Lower leg skin (tissue), 4 donors: ENCODE results near the gene HLA-DMA. TPM values are rescaled to one million over a fixed set of nuclear protein-coding genes. Genes with fewer than 3 reads are reported as not detected.

Experiments used
- DNase-seq, 2 donors: peaks; one replicate each; pipeline ENCODE4 v3.0.0-alpha.2; 2019; ENCODE audit warnings: low spot score in 2 of 2
- H3K4me3 ChIP-seq: fragments of 200-600 bp; sonication (generic); 2 replicates; pipeline ENCODE4 v1.5.1; 2017; ENCODE audit warnings: mild to moderate bottlenecking, low read depth; ENCODE audit not compliant: poor library complexity, severe bottlenecking
- POLR2A ChIP-seq, 2 donors: fragments of 450-650 bp; IDR thresholded peaks; one replicate each; pipeline ENCODE4 v1.6.1; 2016 to 2017; ENCODE audit warnings: antibody characterized with exemption in 2 of 2, mild to moderate bottlenecking in 1 of 2, moderate library complexity in 1 of 2
- WGBS, 2 donors: methylation state at CpG; one replicate each; pipeline ENCODE4 v1.1.5; 2018; 5-methylcytosine and 5-hydroxymethylcytosine counted together
- intact Hi-C: fragments of 100-400 bp; cut with DNase I; formaldehyde crosslinking; loops from one replicate; pipeline ENCODE4 v1.15.0; 2023; ENCODE audit warnings: low total_unique reads
- total RNA-seq, 4 donors: library from RNA; depleted of rRNA; stranded (reverse); fragments of >200 nt; gene quantifications; one replicate each; pipeline ENCODE4 v1.1.0, GENCODE V29; 2016
- TF ChIP-seq, protein P1 (sequence below), 3 donors: fragments of 450-650 bp; IDR thresholded peaks; one replicate each; pipeline ENCODE4 v1.5.1; 2016; ENCODE audit warnings: antibody characterized with exemption in 3 of 3, mild to moderate bottlenecking in 3 of 3, moderate library complexity in 2 of 3

Gene HLA-DMA
- total RNA-seq, 4 donors from 2014 or later: 11.5 to 33.4 (median 22.4) TPM

DNA sequence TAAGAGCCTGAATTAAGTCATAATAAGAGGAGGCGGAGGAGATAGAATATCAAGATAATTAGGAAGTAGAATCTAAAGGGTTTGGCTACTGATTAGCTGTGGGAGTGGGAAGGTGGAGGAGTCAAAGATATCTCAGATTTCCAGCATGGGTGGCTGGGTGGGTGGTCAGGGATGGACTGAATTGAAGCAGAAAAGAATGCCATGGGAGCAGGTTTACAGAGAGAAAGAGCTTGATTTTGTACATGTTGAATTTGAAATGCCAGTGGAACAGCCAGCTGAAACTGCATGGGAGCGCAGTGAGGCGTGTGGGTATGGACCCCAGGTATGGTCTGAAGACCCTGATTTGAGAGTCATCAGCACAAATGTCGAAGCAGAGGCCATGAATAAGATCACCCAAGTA lies 1.4 kb upstream of the HLA-DMA start:
- WGBS, 2 donors: 77 to 89% methylated on average over 4 of the region's 4 CpGs
- TF ChIP-seq, protein P1, sequence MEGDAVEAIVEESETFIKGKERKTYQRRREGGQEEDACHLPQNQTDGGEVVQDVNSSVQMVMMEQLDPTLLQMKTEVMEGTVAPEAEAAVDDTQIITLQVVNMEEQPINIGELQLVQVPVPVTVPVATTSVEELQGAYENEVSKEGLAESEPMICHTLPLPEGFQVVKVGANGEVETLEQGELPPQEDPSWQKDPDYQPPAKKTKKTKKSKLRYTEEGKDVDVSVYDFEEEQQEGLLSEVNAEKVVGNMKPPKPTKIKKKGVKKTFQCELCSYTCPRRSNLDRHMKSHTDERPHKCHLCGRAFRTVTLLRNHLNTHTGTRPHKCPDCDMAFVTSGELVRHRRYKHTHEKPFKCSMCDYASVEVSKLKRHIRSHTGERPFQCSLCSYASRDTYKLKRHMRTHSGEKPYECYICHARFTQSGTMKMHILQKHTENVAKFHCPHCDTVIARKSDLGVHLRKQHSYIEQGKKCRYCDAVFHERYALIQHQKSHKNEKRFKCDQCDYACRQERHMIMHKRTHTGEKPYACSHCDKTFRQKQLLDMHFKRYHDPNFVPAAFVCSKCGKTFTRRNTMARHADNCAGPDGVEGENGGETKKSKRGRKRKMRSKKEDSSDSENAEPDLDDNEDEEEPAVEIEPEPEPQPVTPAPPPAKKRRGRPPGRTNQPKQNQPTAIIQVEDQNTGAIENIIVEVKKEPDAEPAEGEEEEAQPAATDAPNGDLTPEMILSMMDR (IDR thresholded peaks at IDR 0.05): no peak
- TF ChIP-seq POLR2A (IDR thresholded peaks at IDR 0.05): no peak
- DNase-seq: no peak
- H3K4me3 ChIP-seq: no peak overlapping the region
- intact Hi-C loops: no loop called here

DNA sequence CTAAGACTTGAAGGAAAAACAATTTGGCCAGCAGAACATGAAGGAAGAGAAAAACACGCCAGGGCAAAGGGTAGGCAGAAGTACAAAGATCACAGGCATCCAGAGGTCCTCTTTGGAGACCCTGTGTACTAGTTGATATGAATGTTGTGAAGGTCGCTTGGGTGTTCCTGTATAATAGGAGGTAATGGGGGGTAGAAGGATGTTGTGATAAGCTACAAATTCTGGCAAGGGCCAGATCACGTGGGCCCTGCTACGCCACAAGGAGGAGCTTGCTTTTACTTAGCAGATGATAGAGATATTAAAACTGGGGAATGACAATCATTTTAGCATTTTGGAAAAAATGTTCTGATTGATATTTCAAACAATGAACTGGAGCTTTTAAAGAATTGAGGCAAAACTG lies 878 bp upstream of the HLA-DMA start:
- WGBS, 2 donors: 74 to 76% methylated on average over 4 of the region's 4 CpGs
- no peak overlapping the region for H3K4me3 ChIP-seq
- TF ChIP-seq, protein P1 (IDR thresholded peaks at IDR 0.05): no peak
- TF ChIP-seq POLR2A (IDR thresholded peaks at IDR 0.05): no peak
- intact Hi-C loops: no loop called here
- no peak for DNase-seq

DNA sequence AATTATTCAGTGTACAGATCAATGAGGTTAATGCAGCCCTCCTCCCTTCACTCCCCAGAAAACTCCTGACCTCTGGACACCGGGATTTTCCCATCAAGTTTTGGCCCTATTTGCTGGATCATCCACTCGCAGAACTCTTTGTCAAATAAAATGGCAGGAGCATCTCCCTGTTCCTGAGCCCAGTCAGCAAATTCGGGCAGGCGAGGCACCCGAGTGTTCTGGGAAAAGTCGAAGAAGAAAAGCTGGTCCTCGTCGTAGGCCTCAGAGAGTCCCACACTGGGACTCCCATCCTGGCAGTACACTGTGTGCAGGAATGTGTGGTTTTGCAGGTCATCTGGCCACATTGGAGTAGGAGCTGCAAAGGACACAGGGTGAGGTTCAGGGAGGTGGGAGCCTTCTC lies 2.4 kb downstream of the HLA-DMA start:
- WGBS, 2 donors: 89 to 94% methylated on average over 8 of the region's 8 CpGs
- TF ChIP-seq, protein P1 (IDR thresholded peaks at IDR 0.05): no peak
- no peak for TF ChIP-seq POLR2A (IDR thresholded peaks at IDR 0.05)
- no peak for DNase-seq
- intact Hi-C loops: no loop called here
- no peak overlapping the region for H3K4me3 ChIP-seq

DNA sequence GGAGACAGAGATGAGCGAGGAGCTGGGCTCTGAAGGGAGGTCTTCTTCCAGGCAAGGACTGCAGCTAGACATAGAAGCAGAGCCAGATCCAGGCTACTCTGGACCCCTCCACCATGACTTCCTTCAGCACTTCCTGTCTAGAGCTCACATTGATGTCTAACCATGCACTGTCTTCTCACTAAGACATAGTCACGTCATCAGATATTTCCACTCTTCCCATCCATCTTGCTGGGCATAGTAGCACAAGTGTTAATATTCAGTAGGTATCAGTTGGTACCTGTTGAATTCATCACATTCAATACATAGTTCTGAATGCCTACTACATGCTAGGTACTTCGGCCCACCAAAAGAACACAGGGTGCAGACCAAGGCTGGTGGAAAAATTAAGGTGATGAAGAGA lies 2.9 kb downstream of the HLA-DMA start:
- intact Hi-C loops: no loop called here
- no peak for TF ChIP-seq POLR2A (IDR thresholded peaks at IDR 0.05)
- TF ChIP-seq, protein P1 (IDR thresholded peaks at IDR 0.05): no peak
- WGBS, 2 donors: 88 to 100% methylated on average over 3 of the region's 3 CpGs
- no peak overlapping the region for H3K4me3 ChIP-seq
- DNase-seq: no peak

DNA sequence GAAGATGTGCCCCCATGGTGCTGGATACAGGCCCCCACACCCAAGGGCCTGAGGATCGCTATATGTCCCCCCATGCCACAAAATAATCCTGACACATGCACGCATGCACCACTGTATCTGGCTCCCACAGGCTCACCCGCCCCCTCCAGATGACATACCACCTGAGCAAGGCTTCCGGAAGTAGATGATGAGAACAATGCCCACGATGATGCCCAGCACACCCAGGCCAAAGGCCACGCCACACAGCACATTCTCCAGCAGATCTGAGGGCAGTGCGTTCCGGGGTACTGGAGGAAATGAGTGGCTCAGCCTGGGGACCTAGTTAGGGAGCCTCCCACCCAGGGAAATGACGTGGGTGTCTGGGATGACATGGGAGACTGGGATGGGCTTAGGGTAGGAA lies 3.8 kb downstream of the HLA-DMA start:
- 93 to 94% methylated on average over 9 of the region's 9 CpGs for WGBS, 2 donors
- H3K4me3 ChIP-seq: no peak overlapping the region
- DNase-seq: no peak
- intact Hi-C loops: no loop called here
- TF ChIP-seq, protein P1 (IDR thresholded peaks at IDR 0.05): no peak
- no peak for TF ChIP-seq POLR2A (IDR thresholded peaks at IDR 0.05)
